Measurements from ENCODE around the gene SMG6.

The SMG6 gene

DNA sequence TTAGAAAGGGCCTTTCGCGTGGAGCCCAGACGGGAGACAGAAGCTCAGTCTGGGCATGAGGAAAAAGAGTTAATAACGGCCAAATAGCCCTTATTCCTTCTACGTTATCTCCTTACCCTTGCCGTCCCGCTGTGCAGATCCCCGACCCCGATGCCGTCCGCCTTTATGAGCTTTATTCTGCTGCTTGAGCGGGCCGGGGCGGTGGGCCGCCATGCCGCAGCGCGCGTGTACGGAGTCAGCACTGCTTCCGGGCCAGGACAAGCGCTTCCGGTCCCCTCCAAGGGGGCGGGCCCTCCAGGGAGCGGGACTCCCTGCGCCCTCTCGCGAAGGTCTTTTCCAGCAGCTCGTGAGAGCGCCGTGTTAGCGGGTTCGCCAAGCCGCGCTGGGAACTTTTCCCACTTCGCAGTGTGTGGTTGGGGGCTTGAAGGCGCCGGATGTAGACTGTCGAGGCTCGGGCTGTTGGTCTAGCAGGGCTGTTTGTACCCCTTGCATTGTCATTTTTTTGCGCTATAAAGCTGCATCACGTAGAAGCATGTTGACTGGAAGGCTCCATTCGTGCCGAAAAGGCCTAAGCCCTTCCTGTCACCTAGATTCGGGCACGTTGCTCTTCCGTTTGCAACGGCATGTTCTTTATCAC is 32.7 kb upstream of the SMG6 start, which contains the start of gene TSR1 (continued):
- TF ChIP-seq ZNF664 (tag by site-specific recombination; IDR thresholded peaks at IDR 0.05) (no peak), ZNF19 (tag by site-specific recombination; IDR thresholded peaks at IDR 0.05; ENCODE audit: low read depth) (no peak), ZNF548 (tag by site-specific recombination; IDR thresholded peaks at IDR 0.05) (no peak), YY1 (tag by site-specific recombination; IDR thresholded peaks at IDR 0.05) (peak; percentile 97), PRDM10 (tag by site-specific recombination; IDR thresholded peaks at IDR 0.05) (peak; percentile 79), BCL6B (tag by site-specific recombination; IDR thresholded peaks at IDR 0.05) (no peak), ZNF621 (tag by site-specific recombination; IDR thresholded peaks at IDR 0.05) (no peak), ZNF2 (tag by site-specific recombination; IDR thresholded peaks at IDR 0.05) (peak; percentile 82), ZNF223 (tag by site-specific recombination; IDR thresholded peaks at IDR 0.05) (no peak), OVOL3 (tag by site-specific recombination; IDR thresholded peaks at IDR 0.05) (peak; percentile 54; the same call in 1 of the 2 replicates), RBAK (tag by site-specific recombination; IDR thresholded peaks at IDR 0.05) (no peak), ZNF404 (tag by site-specific recombination; IDR thresholded peaks at IDR 0.05) (no peak), ZNF510 (tag by site-specific recombination; IDR thresholded peaks at IDR 0.05; ENCODE audit: insufficient replicate concordance) (no peak), ZNF148 (tag by site-specific recombination; IDR thresholded peaks at IDR 0.05; ENCODE audit: borderline replicate concordance) (no peak), ZNF311 (tag by site-specific recombination; IDR thresholded peaks at IDR 0.05; ENCODE audit: borderline replicate concordance) (no peak), ZNF654 (tag by site-specific recombination; IDR thresholded peaks at IDR 0.05; ENCODE audit: low read depth) (no peak), ZNF660 (tag by site-specific recombination; IDR thresholded peaks at IDR 0.05) (0 out of 2 replicates have a peak, but pooled peaks have one; percentile 65)
- TF ChIP-seq, protein P1, sequence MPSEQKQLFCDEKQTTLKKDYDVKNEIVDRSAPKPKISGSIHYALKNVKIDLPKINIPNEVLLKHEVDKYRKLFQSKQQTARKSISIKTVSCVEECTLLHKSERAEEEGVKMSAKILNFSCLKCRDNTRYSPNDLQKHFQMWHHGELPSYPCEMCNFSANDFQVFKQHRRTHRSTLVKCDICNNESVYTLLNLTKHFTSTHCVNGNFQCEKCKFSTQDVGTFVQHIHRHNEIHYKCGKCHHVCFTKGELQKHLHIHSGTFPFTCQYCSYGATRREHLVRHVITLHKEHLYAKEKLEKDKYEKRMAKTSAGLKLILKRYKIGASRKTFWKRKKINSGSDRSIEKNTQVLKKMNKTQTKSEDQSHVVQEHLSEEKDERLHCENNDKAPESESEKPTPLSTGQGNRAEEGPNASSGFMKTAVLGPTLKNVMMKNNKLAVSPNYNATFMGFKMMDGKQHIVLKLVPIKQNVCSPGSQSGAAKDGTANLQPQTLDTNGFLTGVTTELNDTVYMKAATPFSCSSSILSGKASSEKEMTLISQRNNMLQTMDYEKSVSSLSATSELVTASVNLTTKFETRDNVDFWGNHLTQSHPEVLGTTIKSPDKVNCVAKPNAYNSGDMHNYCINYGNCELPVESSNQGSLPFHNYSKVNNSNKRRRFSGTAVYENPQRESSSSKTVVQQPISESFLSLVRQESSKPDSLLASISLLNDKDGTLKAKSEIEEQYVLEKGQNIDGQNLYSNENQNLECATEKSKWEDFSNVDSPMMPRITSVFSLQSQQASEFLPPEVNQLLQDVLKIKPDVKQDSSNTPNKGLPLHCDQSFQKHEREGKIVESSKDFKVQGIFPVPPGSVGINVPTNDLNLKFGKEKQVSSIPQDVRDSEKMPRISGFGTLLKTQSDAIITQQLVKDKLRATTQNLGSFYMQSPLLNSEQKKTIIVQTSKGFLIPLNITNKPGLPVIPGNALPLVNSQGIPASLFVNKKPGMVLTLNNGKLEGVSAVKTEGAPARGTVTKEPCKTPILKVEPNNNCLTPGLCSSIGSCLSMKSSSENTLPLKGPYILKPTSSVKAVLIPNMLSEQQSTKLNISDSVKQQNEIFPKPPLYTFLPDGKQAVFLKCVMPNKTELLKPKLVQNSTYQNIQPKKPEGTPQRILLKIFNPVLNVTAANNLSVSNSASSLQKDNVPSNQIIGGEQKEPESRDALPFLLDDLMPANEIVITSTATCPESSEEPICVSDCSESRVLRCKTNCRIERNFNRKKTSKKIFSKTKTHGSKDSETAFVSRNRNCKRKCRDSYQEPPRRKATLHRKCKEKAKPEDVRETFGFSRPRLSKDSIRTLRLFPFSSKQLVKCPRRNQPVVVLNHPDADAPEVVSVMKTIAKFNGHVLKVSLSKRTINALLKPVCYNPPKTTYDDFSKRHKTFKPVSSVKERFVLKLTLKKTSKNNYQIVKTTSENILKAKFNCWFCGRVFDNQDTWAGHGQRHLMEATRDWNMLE (tag by site-specific recombination; conservative IDR thresholded peaks at IDR 0.05; ENCODE audit: low read depth), result peak; percentile 91
- TF ChIP-seq, protein P2, sequence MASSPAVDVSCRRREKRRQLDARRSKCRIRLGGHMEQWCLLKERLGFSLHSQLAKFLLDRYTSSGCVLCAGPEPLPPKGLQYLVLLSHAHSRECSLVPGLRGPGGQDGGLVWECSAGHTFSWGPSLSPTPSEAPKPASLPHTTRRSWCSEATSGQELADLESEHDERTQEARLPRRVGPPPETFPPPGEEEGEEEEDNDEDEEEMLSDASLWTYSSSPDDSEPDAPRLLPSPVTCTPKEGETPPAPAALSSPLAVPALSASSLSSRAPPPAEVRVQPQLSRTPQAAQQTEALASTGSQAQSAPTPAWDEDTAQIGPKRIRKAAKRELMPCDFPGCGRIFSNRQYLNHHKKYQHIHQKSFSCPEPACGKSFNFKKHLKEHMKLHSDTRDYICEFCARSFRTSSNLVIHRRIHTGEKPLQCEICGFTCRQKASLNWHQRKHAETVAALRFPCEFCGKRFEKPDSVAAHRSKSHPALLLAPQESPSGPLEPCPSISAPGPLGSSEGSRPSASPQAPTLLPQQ (tag by site-specific recombination; IDR thresholded peaks at IDR 0.05), result no peak; the same call in 1 of the 2 replicates
- TF ChIP-seq, protein P3, sequence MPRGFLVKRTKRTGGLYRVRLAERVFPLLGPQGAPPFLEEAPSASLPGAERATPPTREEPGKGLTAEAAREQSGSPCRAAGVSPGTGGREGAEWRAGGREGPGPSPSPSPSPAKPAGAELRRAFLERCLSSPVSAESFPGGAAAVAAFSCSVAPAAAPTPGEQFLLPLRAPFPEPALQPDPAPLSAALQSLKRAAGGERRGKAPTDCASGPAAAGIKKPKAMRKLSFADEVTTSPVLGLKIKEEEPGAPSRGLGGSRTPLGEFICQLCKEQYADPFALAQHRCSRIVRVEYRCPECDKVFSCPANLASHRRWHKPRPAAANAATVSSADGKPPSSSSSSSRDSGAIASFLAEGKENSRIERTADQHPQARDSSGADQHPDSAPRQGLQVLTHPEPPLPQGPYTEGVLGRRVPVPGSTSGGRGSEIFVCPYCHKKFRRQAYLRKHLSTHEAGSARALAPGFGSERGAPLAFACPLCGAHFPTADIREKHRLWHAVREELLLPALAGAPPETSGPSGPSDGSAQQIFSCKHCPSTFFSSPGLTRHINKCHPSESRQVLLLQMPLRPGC (tag by site-specific recombination; IDR thresholded peaks at IDR 0.05), result peak; percentile 5
- TF ChIP-seq, protein P4, sequence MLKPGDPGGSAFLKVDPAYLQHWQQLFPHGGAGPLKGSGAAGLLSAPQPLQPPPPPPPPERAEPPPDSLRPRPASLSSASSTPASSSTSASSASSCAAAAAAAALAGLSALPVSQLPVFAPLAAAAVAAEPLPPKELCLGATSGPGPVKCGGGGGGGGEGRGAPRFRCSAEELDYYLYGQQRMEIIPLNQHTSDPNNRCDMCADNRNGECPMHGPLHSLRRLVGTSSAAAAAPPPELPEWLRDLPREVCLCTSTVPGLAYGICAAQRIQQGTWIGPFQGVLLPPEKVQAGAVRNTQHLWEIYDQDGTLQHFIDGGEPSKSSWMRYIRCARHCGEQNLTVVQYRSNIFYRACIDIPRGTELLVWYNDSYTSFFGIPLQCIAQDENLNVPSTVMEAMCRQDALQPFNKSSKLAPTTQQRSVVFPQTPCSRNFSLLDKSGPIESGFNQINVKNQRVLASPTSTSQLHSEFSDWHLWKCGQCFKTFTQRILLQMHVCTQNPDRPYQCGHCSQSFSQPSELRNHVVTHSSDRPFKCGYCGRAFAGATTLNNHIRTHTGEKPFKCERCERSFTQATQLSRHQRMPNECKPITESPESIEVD (tag by site-specific recombination; IDR thresholded peaks at IDR 0.05), result no peak
